Measurements from ENCODE around the gene ZNF341. TPM values are rescaled to one million over a fixed set of nuclear protein-coding genes. Genes with fewer than 3 reads are reported as not detected.

ZNF341 gene
- total and polyA plus RNA-seq, 9 of the 15 experiments (the other 6 are each of a cell fraction or from before 2014, with no cell fraction given) = 0.08 to 2.6 (median 1.0) TPM

DNA sequence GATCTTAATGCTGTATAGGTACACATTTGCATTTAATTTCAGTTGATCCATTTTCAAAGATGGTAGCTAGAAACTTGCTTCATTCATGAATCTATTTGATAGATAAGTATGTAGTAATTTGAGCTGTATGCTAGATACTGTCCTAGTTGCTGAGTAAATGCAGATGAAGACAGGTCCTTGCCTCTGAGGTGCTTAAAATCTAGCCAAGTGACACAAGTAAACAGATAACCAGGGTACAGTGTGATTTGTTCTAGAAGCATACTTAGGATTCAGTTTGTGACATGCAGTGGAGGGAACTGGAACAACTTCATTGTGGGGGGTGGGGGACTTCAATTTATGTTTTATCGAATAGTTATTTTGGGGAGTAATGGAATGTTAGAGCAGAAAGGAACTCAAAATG lies 88.6 kb downstream of the ZNF341 start:
- H4K20me1 ChIP-seq (replicated peaks; ENCODE audit: control insufficient read depth, insufficient read depth, low read length) = peaks cover 11% of the 10 kb centered on the region
- no peak overlapping the region for H3K4me2 ChIP-seq (ENCODE audit: insufficient read depth, low read length)
- H3K9me1 ChIP-seq (ENCODE audit: control insufficient read depth, insufficient read depth, low read length) = no peaks in the 10 kb centered on the region
- FAIRE-seq = no peak
- ChIA-PET POLR2A (interaction anchor here (0.7 to 2.7 kb wide), 2 partner anchors 9 to 17 kb away, joined by 3 to 9 read pairs; no protein-coding TSS in a partner anchor), CTCF (ENCODE audit: low intra/inter-chr PET ratio) (no interaction called here)
- BruUV-seq (replicated peaks) = no TSS peak
- peaks cover 72% of the 10 kb centered on the region for H3K79me2 ChIP-seq (ENCODE audit: control insufficient read depth, insufficient read depth, low read length)
- H3K4me3 ChIP-seq = no peak overlapping the region
- TF ChIP-seq, protein P1, sequence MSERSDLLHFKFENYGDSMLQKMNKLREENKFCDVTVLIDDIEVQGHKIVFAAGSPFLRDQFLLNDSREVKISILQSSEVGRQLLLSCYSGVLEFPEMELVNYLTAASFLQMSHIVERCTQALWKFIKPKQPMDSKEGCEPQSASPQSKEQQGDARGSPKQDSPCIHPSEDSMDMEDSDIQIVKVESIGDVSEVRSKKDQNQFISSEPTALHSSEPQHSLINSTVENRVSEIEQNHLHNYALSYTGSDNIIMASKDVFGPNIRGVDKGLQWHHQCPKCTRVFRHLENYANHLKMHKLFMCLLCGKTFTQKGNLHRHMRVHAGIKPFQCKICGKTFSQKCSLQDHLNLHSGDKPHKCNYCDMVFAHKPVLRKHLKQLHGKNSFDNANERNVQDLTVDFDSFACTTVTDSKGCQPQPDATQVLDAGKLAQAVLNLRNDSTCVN (CRISPR knock-in tag; IDR thresholded peaks at IDR 0.05) = no peak
- TF ChIP-seq NEUROD1 (IDR thresholded peaks at IDR 0.05; ENCODE audit: borderline replicate concordance, low read depth, low read length, partially characterized antibody) = no peak
- no peak for TF ChIP-seq U2AF1 (optimal IDR thresholded peaks at IDR 0.05; ENCODE audit: low read depth, low read length)
- TF ChIP-seq ZNF778 (CRISPR knock-in tag; IDR thresholded peaks at IDR 0.05) = no peak
- no peak for TF ChIP-seq ESRRA (IDR thresholded peaks at IDR 0.05; ENCODE audit: borderline replicate concordance, low read depth)
- no peak for TF ChIP-seq SUPT5H (IDR thresholded peaks at IDR 0.05)
- TF ChIP-seq ZNF311 (CRISPR knock-in tag; IDR thresholded peaks at IDR 0.05) = no peak
- peaks cover 4% of the 10 kb centered on the region; the same call in 2 of the 3 replicates for H3K36me3 ChIP-seq (ENCODE audit: control insufficient read depth, insufficient read depth, low read length)
- in situ Hi-C loops (cut with MboI) (no loop called here), intact Hi-C loops (cut with micrococcal nuclease) (no loop called here)
- no peak for DNase-seq (ENCODE audit: extremely low read depth in 1 of 4, low spot score in 3 of 4)
- no peak overlapping the region for H3K27ac ChIP-seq (ENCODE audit: extremely low read depth, low read depth, low read length)
- ATAC-seq = no peak
- H3K27me3 ChIP-seq (ENCODE audit: control insufficient read depth in 2 of 2, insufficient read depth in 2 of 2, low read length in 2 of 2) = no peaks in the 10 kb centered on the region
- no peak overlapping the region for H2AFZ ChIP-seq (ENCODE audit: low read depth, low read length)
- no peaks in the 10 kb centered on the region for H3K9me3 ChIP-seq (replicated peaks; ENCODE audit: control insufficient read depth, insufficient read depth, low read depth, low read length)
- WGBS (ENCODE audit: insufficient coverage, low coverage, missing lambda C conversion rate) = 80% methylated on average over 1 of the region's 1 CpG
- no peak overlapping the region for H3K9ac ChIP-seq (ENCODE audit: insufficient read depth in 1 of 2, low read depth in 2 of 2, low read length in 2 of 2)
- H3K4me1 ChIP-seq (replicated peaks in 1 of 2; ENCODE audit: control insufficient read depth in 2 of 2, insufficient read depth in 2 of 2, low read length in 2 of 2) = peaks cover 0 to 3% of the 10 kb centered on the region in 2 experiments; a peak in 2 of 5 replicates

All from K562 (cell line).